Measurements from ENCODE around the gene SCN5A. TPM values are rescaled to one million over a fixed set of nuclear protein-coding genes. Genes with fewer than 3 reads are reported as not detected.

The SCN5A gene
- total RNA-seq, 2 donors from 2014 or later: 0.05 TPM; not detected in 1

DNA sequence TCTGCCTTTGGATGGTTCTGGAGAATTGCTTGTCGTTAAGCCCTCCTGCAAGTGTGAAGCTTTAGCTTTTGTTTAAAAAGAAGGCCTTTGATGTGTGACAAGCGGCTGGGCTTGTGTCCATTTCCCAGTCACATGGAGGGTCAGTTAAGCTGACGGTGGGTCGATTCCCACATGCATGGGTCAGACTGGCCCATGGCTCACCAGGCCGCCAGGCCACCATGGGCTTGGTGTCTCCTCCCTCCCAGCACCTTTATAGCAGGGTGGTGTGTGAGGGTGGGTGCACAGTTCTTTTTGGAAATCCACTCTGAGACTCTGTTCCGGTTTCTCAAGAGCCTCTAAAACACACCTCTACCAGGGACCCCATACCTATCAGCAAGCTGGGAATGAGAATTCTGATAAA, 67.2 kb downstream of the SCN5A start:
- H3K27me3 Mint-ChIP-seq: peaks cover 4% of the 10 kb centered on the region
- no peaks in the 10 kb centered on the region for H3K36me3 Mint-ChIP-seq (ENCODE audit: low read depth)
- no peak for DNase-seq
- no peak overlapping the region for H3K4me3 Mint-ChIP-seq
- H3K27ac Mint-ChIP-seq: no peak overlapping the region
- no peak for ATAC-seq
- H3K4me1 Mint-ChIP-seq: no peaks in the 10 kb centered on the region
- H3K9me3 ChIP-seq (ENCODE audit: control insufficient read depth, low read length, poor library complexity, severe bottlenecking): no peaks in the 10 kb centered on the region

DNA sequence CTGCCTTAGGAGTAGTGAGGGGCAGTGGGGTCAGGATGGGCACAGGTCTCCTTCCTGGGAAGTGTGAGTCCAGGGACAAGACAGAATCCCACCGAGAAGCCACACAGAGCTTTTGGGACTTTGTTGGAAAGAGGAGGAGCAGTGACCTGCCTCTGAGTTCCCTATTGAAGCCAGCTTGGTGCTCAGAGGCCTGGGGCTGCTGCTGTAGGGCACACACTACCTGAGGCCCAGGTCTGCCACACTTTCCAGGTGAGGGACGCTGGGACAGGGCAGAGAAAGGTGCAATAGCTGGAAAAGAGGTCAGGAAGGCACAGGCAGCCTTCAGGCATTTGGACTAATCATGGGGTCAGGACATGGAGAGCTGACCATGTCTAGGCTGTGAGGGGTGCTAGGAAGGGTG, 67.7 kb downstream of the SCN5A start:
- DNase-seq: no peak
- no peaks in the 10 kb centered on the region for H3K4me1 Mint-ChIP-seq

DNA sequence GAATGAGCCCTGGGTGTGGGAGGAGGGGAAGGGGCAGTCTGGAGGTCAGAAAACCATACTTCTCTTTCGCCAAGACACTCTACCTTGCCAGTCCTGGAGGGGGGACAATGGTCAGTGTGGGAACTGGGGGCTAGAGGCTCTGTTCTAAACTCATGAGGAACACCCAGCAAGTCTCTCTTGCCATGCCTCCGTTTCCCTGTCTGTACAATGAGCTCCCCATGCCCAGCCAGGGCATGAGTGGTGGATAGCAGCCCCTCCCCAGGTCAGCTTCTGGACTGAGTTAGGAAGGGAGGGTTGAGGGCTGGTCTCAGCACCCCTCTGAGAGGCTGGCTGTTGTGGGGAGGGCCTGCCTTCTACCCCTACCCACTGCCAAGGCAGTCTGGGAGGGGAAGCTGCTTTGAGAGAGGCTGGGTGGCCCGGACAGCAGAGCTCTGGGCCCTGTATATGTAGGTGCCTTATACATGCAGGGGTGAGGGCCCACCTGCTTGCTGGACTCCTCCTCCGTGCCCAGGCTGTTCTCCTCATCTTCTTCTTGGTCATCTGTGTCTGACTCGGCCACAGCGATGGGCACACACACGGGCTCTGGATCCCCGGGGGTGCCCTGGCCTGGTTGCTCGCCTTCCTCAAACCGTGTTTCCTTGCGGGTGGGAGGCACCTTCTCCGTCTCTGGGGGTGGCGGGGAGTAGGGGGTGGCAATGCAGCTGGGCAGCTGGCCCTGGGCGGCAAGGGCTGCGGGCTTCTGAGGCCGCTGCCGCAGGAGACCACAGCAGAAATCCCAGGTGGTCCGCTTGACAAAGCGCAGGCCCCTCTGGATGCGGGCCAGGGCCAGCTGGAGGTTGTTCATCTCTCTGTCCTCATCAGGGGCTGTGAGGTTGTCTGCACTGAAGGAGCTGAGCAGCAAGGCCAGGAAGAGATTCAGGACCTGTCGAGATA, 68.8 kb downstream of the SCN5A start:
- Mint-ChIP-seq H3K4me3 (no peak overlapping the region), H3K4me1 (no peaks in the 10 kb centered on the region), H3K36me3 (ENCODE audit: low read depth) (no peaks in the 10 kb centered on the region), H3K27ac (no peak overlapping the region), H3K27me3 (peaks cover 15% of the 10 kb centered on the region)
- no peak for DNase-seq
- H3K9me3 ChIP-seq (ENCODE audit: control insufficient read depth, low read length, poor library complexity, severe bottlenecking): no peaks in the 10 kb centered on the region
- ATAC-seq: no peak

More for the DNA sequence above, 67.7 kb downstream of the SCN5A start:
- no peaks in the 10 kb centered on the region for H3K9me3 ChIP-seq (ENCODE audit: control insufficient read depth, low read length, poor library complexity, severe bottlenecking)
- no peak for ATAC-seq
- Mint-ChIP-seq H3K36me3 (ENCODE audit: low read depth) (no peaks in the 10 kb centered on the region), H3K27me3 (peaks cover 9% of the 10 kb centered on the region), H3K4me3 (no peak overlapping the region), H3K27ac (no peak overlapping the region)

DNA sequence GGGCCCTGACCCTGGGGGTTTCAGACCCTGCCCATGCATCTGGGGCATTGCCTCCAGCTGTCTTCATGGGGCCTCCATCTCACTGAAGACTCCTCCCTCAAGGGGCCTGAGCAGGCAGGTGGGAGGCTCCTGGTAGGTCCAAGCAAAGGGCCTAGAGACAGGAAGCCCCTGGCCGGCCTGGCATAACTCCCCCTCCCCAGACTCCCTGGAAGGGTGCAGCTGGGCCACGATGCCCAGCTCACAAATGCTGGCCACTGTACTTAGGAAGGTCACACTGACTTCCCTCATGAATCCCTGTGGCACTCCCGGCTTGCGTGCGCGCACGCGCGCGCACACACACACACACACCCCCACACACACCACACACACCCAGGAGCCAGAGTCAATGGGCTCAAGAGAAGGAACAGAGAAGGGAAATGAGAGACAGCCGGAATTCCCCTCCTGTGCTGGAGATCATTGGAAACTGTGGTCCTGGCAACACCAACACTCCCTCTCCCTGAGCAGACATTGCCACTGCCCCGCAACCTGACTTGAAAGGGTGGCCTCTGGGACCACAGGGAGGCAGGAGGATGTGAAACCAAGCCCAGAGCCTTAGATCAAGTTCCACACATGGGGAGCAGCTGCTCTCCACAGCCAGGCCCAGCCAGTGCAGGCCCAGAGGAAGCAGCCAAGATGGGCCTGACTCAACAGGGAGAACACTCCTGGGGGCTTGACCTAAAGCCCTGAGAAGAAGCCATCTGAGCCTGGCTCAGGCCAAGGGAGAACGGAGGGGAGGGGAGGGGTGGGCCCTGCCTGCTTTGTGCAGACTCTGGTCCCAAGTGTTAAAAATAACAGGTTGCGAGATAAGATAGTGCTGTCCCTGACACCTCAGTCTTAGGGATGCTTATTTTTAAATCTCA, 69.7 kb downstream of the SCN5A start:
- Mint-ChIP-seq H3K36me3 (ENCODE audit: low read depth) (no peaks in the 10 kb centered on the region), H3K27me3 (peaks cover 15% of the 10 kb centered on the region), H3K4me1 (no peaks in the 10 kb centered on the region), H3K4me3 (no peak overlapping the region), H3K27ac (no peak overlapping the region)
- ATAC-seq: no peak
- no peaks in the 10 kb centered on the region for H3K9me3 ChIP-seq (ENCODE audit: control insufficient read depth, low read length, poor library complexity, severe bottlenecking)
- DNase-seq: no peak

DNA sequence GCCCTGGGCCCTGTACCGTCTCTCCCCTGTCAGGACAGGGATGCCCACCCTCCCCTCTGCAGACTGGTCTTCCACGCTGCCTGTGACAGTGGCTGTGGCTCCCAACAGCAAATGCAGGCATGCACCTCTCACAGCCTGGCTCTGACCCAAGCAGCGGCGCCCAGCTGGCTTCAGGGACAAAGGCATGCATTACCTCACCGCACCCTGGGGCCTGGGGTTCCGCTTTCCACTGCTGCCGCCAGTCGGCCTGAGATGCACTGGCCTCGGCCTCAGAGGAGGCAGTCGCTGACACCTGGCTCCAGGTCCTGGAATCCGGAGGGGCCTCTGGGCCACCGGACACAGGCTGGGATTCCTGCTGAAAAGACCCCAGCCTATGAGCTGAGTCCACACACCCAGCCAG, 70.3 kb downstream of the SCN5A start:
- H3K4me3 Mint-ChIP-seq: no peak overlapping the region
- H3K27ac Mint-ChIP-seq: no peak overlapping the region
- ATAC-seq (no peak), DNase-seq (no peak)
- H3K27me3 Mint-ChIP-seq: peaks cover 15% of the 10 kb centered on the region
- H3K9me3 ChIP-seq (ENCODE audit: control insufficient read depth, low read length, poor library complexity, severe bottlenecking): no peaks in the 10 kb centered on the region
- no peaks in the 10 kb centered on the region for H3K36me3 Mint-ChIP-seq (ENCODE audit: low read depth)
- H3K4me1 Mint-ChIP-seq: no peaks in the 10 kb centered on the region

DNA sequence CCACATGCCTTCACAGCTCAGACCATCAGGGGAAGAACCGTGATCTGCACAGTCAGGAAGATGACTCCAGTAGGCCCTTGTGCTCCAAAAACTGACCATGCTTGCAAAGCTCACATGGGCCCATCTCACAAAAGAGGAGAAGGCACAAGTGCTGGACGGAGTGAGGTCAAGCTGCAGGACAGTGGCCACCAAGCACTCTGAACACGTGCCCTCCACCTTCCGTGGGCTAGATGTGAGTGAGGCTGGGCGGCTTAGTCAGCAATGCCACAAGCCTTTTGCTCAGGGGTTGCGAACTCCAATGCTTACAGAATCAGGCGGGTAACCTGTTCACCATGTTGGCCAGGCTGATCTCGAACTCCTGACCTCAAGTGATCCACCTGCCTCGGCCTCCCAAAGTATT, 70.9 kb downstream of the SCN5A start:
- peaks cover 15% of the 10 kb centered on the region for H3K27me3 Mint-ChIP-seq
- no peaks in the 10 kb centered on the region for H3K36me3 Mint-ChIP-seq (ENCODE audit: low read depth)
- H3K4me1 Mint-ChIP-seq: no peaks in the 10 kb centered on the region
- DNase-seq: no peak
- no peak overlapping the region for H3K4me3 Mint-ChIP-seq
- H3K9me3 ChIP-seq (ENCODE audit: control insufficient read depth, low read length, poor library complexity, severe bottlenecking): no peaks in the 10 kb centered on the region
- H3K27ac Mint-ChIP-seq: no peak overlapping the region
- ATAC-seq: no peak

DNA sequence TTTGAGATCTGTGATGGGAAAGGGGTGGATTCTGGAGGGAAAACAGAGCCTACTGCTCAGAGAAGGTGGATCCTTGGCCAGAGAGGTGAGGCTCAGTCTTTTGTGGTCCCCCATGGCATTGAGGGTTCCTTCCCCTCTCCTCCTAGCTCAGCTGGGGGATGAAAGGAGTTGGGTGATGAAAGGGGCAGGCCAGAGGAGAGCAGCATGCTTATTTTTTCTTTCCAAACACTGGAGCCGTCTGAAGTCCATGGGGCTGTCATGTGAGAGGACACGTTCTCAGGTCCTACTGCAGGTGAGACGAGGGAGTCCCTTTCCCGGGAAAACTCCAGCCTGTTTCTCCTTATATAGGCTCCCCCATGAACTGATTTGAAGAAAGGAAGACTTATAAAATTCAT, 71.4 kb downstream of the SCN5A start:
- Mint-ChIP-seq H3K27me3 (peaks cover 15% of the 10 kb centered on the region), H3K4me1 (no peaks in the 10 kb centered on the region), H3K27ac (no peak overlapping the region), H3K36me3 (ENCODE audit: low read depth) (no peaks in the 10 kb centered on the region), H3K4me3 (no peak overlapping the region)
- no peak for DNase-seq
- H3K9me3 ChIP-seq (ENCODE audit: control insufficient read depth, low read length, poor library complexity, severe bottlenecking): no peaks in the 10 kb centered on the region
- no peak for ATAC-seq

DNA sequence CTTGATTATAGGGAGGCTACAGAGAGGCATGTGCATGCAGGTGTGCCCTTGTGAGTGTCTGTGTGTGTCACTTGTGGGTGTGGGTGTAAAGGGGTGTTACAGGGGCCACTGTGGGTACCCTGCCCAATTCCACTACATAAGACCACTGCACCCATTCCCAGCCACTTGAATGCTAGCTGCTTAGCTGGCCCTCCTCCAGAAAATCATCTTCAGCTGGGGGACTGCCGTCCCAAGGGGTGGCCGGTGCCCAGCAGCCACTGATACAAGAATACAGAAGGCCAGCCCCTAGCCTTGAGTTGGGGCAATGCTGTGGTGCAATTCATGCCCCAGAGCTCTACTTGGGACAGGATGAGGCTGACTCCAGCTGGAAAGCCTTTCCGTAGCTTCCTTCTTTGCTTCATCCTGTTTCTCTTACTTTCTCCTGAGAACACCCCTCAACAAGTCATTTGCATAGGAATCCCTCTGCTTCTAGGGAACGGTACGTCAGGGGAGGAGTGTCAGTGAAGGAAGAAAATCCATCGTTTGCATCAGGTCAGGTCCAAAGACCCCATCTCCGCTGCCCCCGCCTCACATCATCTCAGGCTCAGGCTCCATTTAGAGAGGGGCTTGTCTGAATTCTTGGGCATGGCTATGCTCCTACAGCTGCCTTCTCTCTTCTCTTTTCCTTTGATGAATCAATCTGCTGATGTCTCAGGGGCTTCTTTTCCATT, 72.0 kb downstream of the SCN5A start:
- Mint-ChIP-seq H3K36me3 (ENCODE audit: low read depth) (no peaks in the 10 kb centered on the region), H3K27ac (no peak overlapping the region), H3K27me3 (peaks cover 15% of the 10 kb centered on the region), H3K4me1 (no peaks in the 10 kb centered on the region), H3K4me3 (no peak overlapping the region)
- ATAC-seq (no peak), DNase-seq (no peak)
- no peaks in the 10 kb centered on the region for H3K9me3 ChIP-seq (ENCODE audit: control insufficient read depth, low read length, poor library complexity, severe bottlenecking)

DNA sequence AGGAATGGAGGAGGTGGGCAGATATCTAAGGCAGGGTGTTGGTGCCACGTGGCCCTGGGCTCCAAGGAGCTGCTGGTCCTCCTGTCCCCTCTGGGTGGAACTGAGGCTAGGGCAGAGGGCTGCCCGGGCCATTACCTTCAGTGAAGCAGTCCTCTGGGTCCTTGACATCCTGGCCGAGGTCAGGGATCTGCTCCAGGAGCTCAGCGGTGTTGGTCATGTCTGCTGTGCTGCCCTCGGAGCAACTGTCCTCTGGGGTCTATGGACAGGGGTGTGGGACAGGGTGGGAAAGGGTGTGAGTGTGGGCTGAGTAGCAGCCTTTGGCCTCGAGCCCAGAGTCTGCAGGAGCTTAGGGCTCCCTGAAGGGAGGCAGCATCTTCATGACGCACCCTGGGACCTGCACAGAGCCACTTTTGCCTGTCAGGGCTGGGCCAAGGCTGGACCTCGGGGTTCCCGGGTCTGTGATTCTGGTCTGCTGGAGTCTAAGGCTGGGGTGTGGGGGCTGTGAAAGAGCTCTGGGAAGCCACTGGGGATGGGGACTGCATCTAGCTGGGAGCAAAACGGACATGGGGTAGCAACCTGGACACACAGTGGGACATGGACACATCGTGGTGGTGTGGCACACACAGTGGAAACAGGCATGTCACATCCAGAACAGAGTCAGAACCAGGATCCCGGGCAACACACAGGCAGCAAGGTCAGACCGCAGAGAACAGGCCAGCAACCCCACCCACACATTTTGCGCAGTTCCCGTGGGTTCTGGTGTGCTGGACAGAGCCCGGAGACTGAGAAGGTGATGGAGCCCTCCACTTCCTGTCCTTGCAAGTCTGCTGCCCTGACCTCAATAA, 72.7 kb downstream of the SCN5A start:
- no peaks in the 10 kb centered on the region for H3K9me3 ChIP-seq (ENCODE audit: control insufficient read depth, low read length, poor library complexity, severe bottlenecking)
- Mint-ChIP-seq H3K27me3 (peaks cover 15% of the 10 kb centered on the region), H3K4me3 (no peak overlapping the region), H3K36me3 (ENCODE audit: low read depth) (no peaks in the 10 kb centered on the region), H3K4me1 (no peaks in the 10 kb centered on the region), H3K27ac (no peak overlapping the region)
- DNase-seq (no peak), ATAC-seq (no peak)

DNA sequence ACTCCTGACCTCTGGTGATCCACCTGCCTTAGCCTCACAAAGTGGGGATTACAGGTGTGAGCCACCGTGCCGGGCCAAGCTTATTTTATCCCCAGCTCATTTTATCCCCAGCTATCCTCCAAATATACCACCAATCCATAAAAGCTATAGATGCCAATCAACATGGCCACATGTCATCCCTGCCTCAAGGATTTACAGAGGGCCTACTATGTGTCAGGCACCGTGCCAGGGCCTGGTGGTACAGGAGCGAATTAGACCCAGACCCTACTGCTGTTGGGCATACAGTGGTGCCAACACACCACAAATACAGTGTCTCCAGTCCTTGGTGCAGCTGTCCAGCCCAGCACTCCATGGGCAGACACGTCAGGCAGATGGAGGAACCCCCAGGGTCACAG, 73.4 kb downstream of the SCN5A start:
- Mint-ChIP-seq H3K4me1 (no peaks in the 10 kb centered on the region), H3K27me3 (peaks cover 15% of the 10 kb centered on the region), H3K36me3 (ENCODE audit: low read depth) (no peaks in the 10 kb centered on the region), H3K4me3 (no peak overlapping the region), H3K27ac (no peak overlapping the region)
- ATAC-seq (no peak), DNase-seq (no peak)
- H3K9me3 ChIP-seq (ENCODE audit: control insufficient read depth, low read length, poor library complexity, severe bottlenecking): no peaks in the 10 kb centered on the region

DNA sequence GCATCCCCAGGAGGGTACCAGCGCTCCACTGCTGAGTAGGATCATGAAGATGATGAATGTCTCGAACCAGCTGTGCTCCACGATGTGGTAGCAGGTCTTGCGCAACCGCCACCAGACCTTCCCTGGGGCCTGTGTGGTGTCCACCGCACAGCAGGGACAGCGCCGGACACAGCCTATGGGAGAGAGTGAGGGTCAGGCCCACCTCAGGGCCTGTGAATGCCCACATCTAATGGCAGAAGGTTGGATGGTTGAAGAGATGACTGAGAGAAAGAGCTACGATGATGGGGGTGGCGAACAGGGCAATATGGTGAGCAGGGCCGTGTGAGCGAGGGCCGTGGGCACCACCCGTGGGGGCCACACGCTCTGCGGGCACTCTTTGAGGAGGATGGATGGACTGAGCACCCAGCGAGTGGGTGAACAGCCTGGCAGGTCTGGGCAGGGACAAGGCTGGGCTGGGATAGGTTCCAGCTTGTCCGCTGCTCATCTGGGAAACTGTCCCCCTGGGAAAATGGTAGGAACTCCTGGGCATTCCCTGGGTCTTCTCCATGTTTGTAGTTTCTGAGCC, 74.1 kb downstream of the SCN5A start:
- DNase-seq: no peak

More for the DNA sequence above, 74.1 kb downstream of the SCN5A start:
- Mint-ChIP-seq H3K36me3 (ENCODE audit: low read depth) (no peaks in the 10 kb centered on the region), H3K4me1 (no peaks in the 10 kb centered on the region), H3K27me3 (peaks cover 15% of the 10 kb centered on the region), H3K4me3 (no peak overlapping the region), H3K27ac (no peak overlapping the region)
- ATAC-seq: no peak
- H3K9me3 ChIP-seq (ENCODE audit: control insufficient read depth, low read length, poor library complexity, severe bottlenecking): no peaks in the 10 kb centered on the region
